Measurements from ENCODE around the gene PXN.
"Not testable (repeated sequence)": the region's sequence is repeated elsewhere in the genome, so short reads cannot be mapped to it uniquely, and the experiment has no call there.

The PXN gene

GRCh38 chr12:120238839-120239445 lies 26.6 kb downstream of the PXN start:
- H3K36me3 Mint-ChIP-seq (ENCODE audit: low read depth) = no peaks in the 10 kb centered on the region
- no peaks in the 10 kb centered on the region for H3K27me3 Mint-ChIP-seq
- no peak overlapping the region for H3K27ac Mint-ChIP-seq
- H3K4me1 Mint-ChIP-seq (ENCODE audit: low read depth) = peaks cover 68% of the 10 kb centered on the region
- H3K9me3 Mint-ChIP-seq = no peaks in the 10 kb centered on the region
- H3K4me3 Mint-ChIP-seq = no peak overlapping the region

DNA sequence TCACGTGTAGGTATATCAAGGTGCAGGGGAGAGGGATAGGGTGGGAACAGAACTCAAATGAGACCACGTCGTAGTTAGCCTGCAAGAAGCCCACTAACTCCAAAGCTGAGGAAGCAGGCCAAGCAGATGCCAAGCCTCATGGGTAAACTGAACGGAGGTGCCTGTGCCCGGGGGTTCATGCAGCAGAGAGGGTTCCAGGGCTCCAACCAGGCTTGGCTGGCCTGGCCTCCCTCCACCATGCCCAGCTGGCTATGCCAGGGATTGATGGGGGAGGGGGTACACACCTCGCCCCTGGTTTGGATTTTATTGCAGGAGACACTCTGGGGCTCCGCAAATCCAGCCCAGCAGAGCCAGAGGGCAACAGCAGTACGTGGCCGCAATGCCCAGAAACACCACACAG lies 27.3 kb downstream of the PXN start:
- Mint-ChIP-seq H3K9me3 (no peaks in the 10 kb centered on the region), H3K27me3 (no peaks in the 10 kb centered on the region), H3K4me1 (ENCODE audit: low read depth) (peaks cover 70% of the 10 kb centered on the region), H3K36me3 (ENCODE audit: low read depth) (no peaks in the 10 kb centered on the region), H3K27ac (no peak overlapping the region), H3K4me3 (no peak overlapping the region)

GRCh38 chr12:120237360-120238171 lies 28.0 kb downstream of the PXN start:
- Mint-ChIP-seq H3K4me1 (ENCODE audit: low read depth) (peaks cover 76% of the 10 kb centered on the region), H3K27ac (no peak overlapping the region), H3K36me3 (ENCODE audit: low read depth) (no peaks in the 10 kb centered on the region), H3K9me3 (no peaks in the 10 kb centered on the region), H3K4me3 (no peak overlapping the region), H3K27me3 (no peaks in the 10 kb centered on the region)

GRCh38 chr12:120236809-120237208 lies 28.7 kb downstream of the PXN start:
- peaks cover 78% of the 10 kb centered on the region for H3K4me1 Mint-ChIP-seq (ENCODE audit: low read depth)
- H3K27ac Mint-ChIP-seq; H3K9me3 Mint-ChIP-seq; H3K27me3 Mint-ChIP-seq; H3K4me3 Mint-ChIP-seq; H3K36me3 Mint-ChIP-seq (ENCODE audit: low read depth): not testable (repeated sequence)

DNA sequence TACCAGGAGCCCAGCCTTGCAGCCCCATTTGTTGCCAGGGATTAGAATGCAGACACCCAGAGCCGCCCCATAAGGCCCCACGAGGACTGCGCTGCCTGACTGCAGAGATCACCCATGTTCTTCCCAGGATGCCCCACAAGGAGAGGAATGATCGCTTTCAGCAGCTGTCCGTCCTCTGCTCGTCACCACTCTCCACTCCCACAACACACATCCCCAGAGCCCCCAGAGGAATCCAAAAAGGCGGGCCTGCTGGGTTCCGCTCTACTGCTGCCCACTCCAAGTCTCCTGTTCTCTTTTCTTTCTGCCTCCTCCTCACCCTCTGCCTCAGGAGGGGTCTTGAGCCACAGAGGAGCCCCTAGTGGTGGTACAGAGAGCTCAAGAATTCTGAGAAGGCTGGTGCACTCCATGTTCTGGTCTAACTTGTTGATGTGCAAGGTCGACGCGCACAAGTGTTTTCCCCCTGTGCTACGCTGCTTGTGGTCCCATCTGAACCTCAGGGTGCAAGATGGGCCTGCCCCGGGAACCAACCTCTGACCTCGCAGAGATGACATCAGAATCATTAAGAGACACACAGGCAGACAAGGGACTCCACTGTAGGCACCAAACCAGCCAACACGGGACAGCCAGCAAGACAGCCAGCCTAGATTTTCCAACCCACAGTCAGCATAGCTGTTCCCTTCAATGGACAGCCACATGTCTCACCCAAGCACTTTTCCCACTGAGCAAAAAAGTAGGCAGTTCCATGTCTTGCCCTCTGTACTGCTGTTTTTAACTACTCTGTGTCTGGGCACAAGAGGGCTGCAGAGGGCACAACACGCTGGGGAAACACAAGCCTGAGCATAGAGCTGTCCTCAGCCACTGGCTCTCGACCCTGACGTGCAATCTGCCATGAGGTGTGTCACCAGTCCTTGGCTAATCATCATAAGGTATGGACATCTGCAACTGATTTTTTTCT lies 29.9 kb downstream of the PXN start:
- H3K4me1 Mint-ChIP-seq (ENCODE audit: low read depth) = peaks cover 79% of the 10 kb centered on the region
- H3K36me3 Mint-ChIP-seq (ENCODE audit: low read depth) = no peaks in the 10 kb centered on the region
- no peaks in the 10 kb centered on the region for H3K27me3 Mint-ChIP-seq
- H3K27ac Mint-ChIP-seq = peak overlapping the region; percentile 81
- no peak overlapping the region for H3K4me3 Mint-ChIP-seq
- no peaks in the 10 kb centered on the region for H3K9me3 Mint-ChIP-seq

GRCh38 chr12:120234643-120235368 lies 30.7 kb downstream of the PXN start:
- H3K27ac Mint-ChIP-seq = no peak overlapping the region
- H3K4me1 Mint-ChIP-seq (ENCODE audit: low read depth) = peaks cover 79% of the 10 kb centered on the region
- H3K36me3 Mint-ChIP-seq (ENCODE audit: low read depth) = no peaks in the 10 kb centered on the region
- H3K4me3 Mint-ChIP-seq = no peak overlapping the region
- H3K27me3 Mint-ChIP-seq = no peaks in the 10 kb centered on the region
- H3K9me3 Mint-ChIP-seq = no peaks in the 10 kb centered on the region

GRCh38 chr12:120231316-120232011 lies 34.1 kb downstream of the PXN start:
- Mint-ChIP-seq H3K27me3 (no peaks in the 10 kb centered on the region), H3K27ac (peak overlapping the region; percentile 94), H3K36me3 (ENCODE audit: low read depth) (no peaks in the 10 kb centered on the region), H3K9me3 (no peaks in the 10 kb centered on the region), H3K4me3 (peak overlapping the region; percentile 70), H3K4me1 (ENCODE audit: low read depth) (peaks cover 84% of the 10 kb centered on the region)

GRCh38 chr12:120230974-120231315 lies 34.6 kb downstream of the PXN start:
- H3K4me1 Mint-ChIP-seq (ENCODE audit: low read depth) = peaks cover 83% of the 10 kb centered on the region
- peak overlapping the region; percentile 94 for H3K27ac Mint-ChIP-seq

GRCh38 chr12:120230326-120230973 lies 35.1 kb downstream of the PXN start:
- Mint-ChIP-seq H3K4me3 (peak overlapping the region; percentile 70), H3K27me3 (no peaks in the 10 kb centered on the region), H3K4me1 (ENCODE audit: low read depth) (peaks cover 83% of the 10 kb centered on the region), H3K36me3 (ENCODE audit: low read depth) (peaks cover 6% of the 10 kb centered on the region), H3K9me3 (no peaks in the 10 kb centered on the region), H3K27ac (peak overlapping the region; percentile 94)

More at GRCh38 chr12:120230974-120231315, 34.6 kb downstream of the PXN start:
- Mint-ChIP-seq H3K36me3 (ENCODE audit: low read depth) (peaks cover 4% of the 10 kb centered on the region), H3K4me3 (peak overlapping the region; percentile 70), H3K9me3 (no peaks in the 10 kb centered on the region), H3K27me3 (no peaks in the 10 kb centered on the region)

DNA sequence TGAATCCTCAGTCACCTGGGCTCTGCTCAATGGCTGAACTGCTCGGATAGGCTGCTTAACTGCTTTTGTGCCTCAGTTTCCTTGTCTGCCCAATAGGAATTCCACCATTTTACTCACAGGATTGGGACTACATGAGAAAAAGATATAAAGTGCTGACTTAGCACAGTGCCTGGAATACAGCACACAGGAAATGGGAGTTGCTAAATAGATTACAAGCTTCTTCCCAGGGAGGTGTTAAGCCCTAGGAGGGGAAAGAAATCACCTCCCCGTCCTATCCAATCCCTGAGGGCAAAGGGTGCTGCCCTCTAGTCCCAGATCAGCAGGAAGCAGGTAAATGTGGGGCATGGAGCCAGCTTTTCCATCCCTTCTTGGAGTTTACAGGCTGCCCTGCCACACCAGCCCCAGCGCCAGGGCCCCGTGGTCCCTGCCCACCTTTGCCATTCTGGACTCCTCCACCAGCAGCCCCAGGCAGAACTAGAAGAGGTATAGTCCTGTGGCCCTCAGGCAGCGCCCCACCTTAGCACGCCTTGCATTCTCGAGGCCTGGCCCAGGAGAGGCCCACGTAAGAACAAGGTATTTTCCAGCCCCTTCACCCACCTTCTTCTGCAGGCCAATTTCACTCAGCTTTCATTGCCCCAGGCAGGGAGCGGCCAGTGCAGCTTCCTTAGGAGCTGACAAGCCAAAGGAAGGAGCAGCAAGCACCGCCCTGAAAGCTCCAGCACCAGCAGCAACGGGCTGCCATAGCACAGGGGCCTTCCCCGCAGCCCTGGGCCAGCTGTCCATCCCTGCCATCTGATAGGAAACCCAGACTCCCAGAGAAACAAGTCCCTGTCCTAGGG lies 35.8 kb downstream of the PXN start:
- H3K27me3 Mint-ChIP-seq = no peaks in the 10 kb centered on the region
- H3K27ac Mint-ChIP-seq = peak overlapping the region; percentile 94
- no peaks in the 10 kb centered on the region for H3K9me3 Mint-ChIP-seq
- H3K4me1 Mint-ChIP-seq (ENCODE audit: low read depth) = peaks cover 81% of the 10 kb centered on the region
- H3K4me3 Mint-ChIP-seq = no peak overlapping the region
- peaks cover 6% of the 10 kb centered on the region for H3K36me3 Mint-ChIP-seq (ENCODE audit: low read depth)

DNA sequence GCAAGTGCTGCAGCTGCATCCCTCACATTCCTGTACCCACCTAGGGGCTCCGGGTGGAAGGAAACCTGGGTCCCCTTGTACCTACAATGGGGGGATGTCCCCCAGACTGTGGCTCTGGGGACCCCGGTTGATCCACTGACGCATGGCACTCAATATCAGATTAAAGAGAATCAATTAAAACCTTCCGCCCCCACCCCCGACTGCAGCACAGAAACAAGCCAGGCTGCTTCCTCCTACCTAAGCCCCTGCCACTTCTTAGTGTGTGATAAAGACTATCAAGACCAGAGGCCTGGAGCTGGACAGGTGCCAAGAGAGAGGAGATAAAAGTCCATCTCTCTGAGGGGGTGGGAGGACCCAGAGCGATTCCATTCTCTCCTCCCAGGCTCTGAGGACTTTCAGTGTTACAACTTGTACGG lies 36.5 kb downstream of the PXN start:
- Mint-ChIP-seq H3K4me1 (ENCODE audit: low read depth) (peaks cover 77% of the 10 kb centered on the region), H3K36me3 (ENCODE audit: low read depth) (peaks cover 6% of the 10 kb centered on the region), H3K27ac (no peak overlapping the region), H3K4me3 (no peak overlapping the region), H3K9me3 (no peaks in the 10 kb centered on the region), H3K27me3 (no peaks in the 10 kb centered on the region)

- peaks cover 6% of the 10 kb centered on the region for H3K36me3 Mint-ChIP-seq (ENCODE audit: low read depth)
- no peaks in the 10 kb centered on the region for H3K27me3 Mint-ChIP-seq
- H3K27ac Mint-ChIP-seq = peak overlapping the region; percentile 63
- H3K4me1 Mint-ChIP-seq (ENCODE audit: low read depth) = peaks cover 73% of the 10 kb centered on the region
- no peaks in the 10 kb centered on the region for H3K9me3 Mint-ChIP-seq
- H3K4me3 Mint-ChIP-seq = peak overlapping the region; percentile 39
Measured at GRCh38 chr12:120228291-120229070, 37.0 kb downstream of the PXN start.

DNA sequence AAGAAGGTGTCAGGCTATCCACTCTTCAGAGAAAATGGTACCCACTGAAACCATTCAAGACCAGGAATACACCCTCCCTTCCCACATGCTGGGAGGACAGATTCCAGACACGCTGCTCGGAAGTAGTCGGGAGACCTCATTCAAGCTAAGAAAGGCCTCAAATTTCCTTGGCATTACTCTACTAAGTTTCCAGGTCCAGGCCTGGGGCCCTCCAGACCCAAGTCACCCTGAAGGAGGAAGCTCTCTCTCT lies 37.6 kb downstream of the PXN start:
- H3K36me3 Mint-ChIP-seq (ENCODE audit: low read depth) = peaks cover 9% of the 10 kb centered on the region
- H3K4me3 Mint-ChIP-seq = peak overlapping the region; percentile 7
- peaks cover 72% of the 10 kb centered on the region for H3K4me1 Mint-ChIP-seq (ENCODE audit: low read depth)
- no peaks in the 10 kb centered on the region for H3K9me3 Mint-ChIP-seq
- H3K27me3 Mint-ChIP-seq = no peaks in the 10 kb centered on the region
- H3K27ac Mint-ChIP-seq = no peak overlapping the region
